ENCODE measurements around the gene AIG1. TPM values are rescaled to one million over a fixed set of nuclear protein-coding genes. Genes with fewer than 3 reads are reported as not detected.

Gene AIG1
- total RNA-seq, 1 donor from 2014 or later: 35.2 TPM

DNA sequence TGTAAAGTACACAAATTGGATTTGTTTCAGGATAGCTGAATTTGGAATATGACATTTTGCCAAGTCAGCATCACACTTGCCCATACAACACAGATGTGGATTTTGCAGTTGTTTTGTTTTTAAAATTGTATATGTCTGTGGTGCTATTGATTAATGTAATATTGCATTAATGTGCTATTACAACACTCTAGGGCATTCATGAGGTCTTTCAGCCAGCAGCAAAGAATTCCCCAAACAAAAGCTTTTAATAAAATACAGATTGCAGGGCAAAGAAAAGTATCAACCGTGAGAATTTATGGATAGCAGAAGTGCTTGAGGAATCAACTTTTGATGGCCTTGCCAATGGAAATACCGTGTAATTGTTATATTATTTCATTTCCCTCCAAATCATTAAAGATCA, 144.9 kb downstream of the AIG1 start:
- Mint-ChIP-seq H3K4me1 (ENCODE audit: low read depth, unreplicated experiment) (peaks cover 2% of the 10 kb centered on the region), H3K4me3 (ENCODE audit: unreplicated experiment) (no peak overlapping the region), H3K27me3 (ENCODE audit: low read depth, unreplicated experiment) (no peaks in the 10 kb centered on the region), H3K9me3 (ENCODE audit: unreplicated experiment) (peaks cover 4% of the 10 kb centered on the region), H3K27ac (ENCODE audit: unreplicated experiment) (no peak overlapping the region), H3K36me3 (ENCODE audit: low read depth, unreplicated experiment) (peaks cover 16% of the 10 kb centered on the region)
- H3K36me3 ChIP-seq (ENCODE audit: insufficient read depth, low read length): no peaks in the 10 kb centered on the region
- no peaks in the 10 kb centered on the region for H3K79me2 ChIP-seq (ENCODE audit: insufficient read depth, low read length)
- TF ChIP-seq, protein P1, sequence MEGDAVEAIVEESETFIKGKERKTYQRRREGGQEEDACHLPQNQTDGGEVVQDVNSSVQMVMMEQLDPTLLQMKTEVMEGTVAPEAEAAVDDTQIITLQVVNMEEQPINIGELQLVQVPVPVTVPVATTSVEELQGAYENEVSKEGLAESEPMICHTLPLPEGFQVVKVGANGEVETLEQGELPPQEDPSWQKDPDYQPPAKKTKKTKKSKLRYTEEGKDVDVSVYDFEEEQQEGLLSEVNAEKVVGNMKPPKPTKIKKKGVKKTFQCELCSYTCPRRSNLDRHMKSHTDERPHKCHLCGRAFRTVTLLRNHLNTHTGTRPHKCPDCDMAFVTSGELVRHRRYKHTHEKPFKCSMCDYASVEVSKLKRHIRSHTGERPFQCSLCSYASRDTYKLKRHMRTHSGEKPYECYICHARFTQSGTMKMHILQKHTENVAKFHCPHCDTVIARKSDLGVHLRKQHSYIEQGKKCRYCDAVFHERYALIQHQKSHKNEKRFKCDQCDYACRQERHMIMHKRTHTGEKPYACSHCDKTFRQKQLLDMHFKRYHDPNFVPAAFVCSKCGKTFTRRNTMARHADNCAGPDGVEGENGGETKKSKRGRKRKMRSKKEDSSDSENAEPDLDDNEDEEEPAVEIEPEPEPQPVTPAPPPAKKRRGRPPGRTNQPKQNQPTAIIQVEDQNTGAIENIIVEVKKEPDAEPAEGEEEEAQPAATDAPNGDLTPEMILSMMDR (IDR thresholded peaks at IDR 0.05; ENCODE audit: insufficient read depth, low read depth, low read length): no peak
- no peak for TF ChIP-seq EZH2 (IDR thresholded peaks at IDR 0.05; ENCODE audit: insufficient read depth, low read length)
- H3K4me3 ChIP-seq (ENCODE audit: insufficient read depth, low read depth, low read length): no peak overlapping the region
- H3K4me1 ChIP-seq (ENCODE audit: insufficient read depth, low read length): no peaks in the 10 kb centered on the region
- no peak overlapping the region for H3K9ac ChIP-seq (ENCODE audit: low read length)
- FAIRE-seq (no peak), DNase-seq (ENCODE audit: low read depth) (no peak)
- H3K9me3 ChIP-seq (ENCODE audit: insufficient read depth, low read depth, low read length): no peaks in the 10 kb centered on the region
- H3K27me3 ChIP-seq (ENCODE audit: insufficient read depth, low read length): no peaks in the 10 kb centered on the region
- H3K27ac ChIP-seq (ENCODE audit: low read depth, low read length): no peak overlapping the region
- no peaks in the 10 kb centered on the region for H4K20me1 ChIP-seq (ENCODE audit: insufficient read depth, low read length)
- no peak overlapping the region for H2AFZ ChIP-seq (ENCODE audit: low read depth, low read length)
- H3K4me2 ChIP-seq (ENCODE audit: low read length): no peak overlapping the region

DNA sequence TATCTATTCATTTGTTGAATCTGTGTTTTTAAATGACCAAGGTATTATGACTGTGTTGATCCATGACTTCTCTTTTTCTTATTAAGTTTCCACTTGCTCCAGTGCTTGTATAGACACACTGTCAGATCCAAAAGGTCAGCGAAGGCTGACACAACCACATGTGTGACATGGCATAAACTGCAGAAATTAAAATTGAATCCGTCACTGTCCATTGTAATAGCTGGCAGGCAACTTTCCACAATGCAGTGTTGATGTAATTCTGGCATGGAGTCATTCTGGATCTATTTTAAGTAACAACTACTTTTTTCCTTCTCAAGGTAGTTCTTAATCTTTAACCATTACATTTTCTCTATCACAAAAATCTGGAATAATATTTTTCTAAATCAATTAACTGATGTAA, 145.3 kb downstream of the AIG1 start:
- peaks cover 2% of the 10 kb centered on the region for H3K4me1 Mint-ChIP-seq (ENCODE audit: low read depth, unreplicated experiment)
- DNase-seq (ENCODE audit: low read depth): peak; percentile 64
- no peak overlapping the region for H3K4me3 Mint-ChIP-seq (ENCODE audit: unreplicated experiment)
- peaks cover 16% of the 10 kb centered on the region for H3K36me3 Mint-ChIP-seq (ENCODE audit: low read depth, unreplicated experiment)
- H3K27me3 Mint-ChIP-seq (ENCODE audit: low read depth, unreplicated experiment): no peaks in the 10 kb centered on the region
- Histone ChIP-seq H3K79me2 (ENCODE audit: insufficient read depth, low read length) (no peaks in the 10 kb centered on the region), H3K4me1 (ENCODE audit: insufficient read depth, low read length) (no peaks in the 10 kb centered on the region), H3K27ac (ENCODE audit: low read depth, low read length) (no peak overlapping the region), H3K9me3 (ENCODE audit: insufficient read depth, low read depth, low read length) (no peaks in the 10 kb centered on the region), H3K4me3 (ENCODE audit: insufficient read depth, low read depth, low read length) (no peak overlapping the region), H3K27me3 (ENCODE audit: insufficient read depth, low read length) (no peaks in the 10 kb centered on the region), H4K20me1 (ENCODE audit: insufficient read depth, low read length) (no peaks in the 10 kb centered on the region), H3K9ac (ENCODE audit: low read length) (no peak overlapping the region), H3K36me3 (ENCODE audit: insufficient read depth, low read length) (no peaks in the 10 kb centered on the region), H3K4me2 (ENCODE audit: low read length) (no peak overlapping the region), H2AFZ (ENCODE audit: low read depth, low read length) (no peak overlapping the region)
- FAIRE-seq: no peak
- TF ChIP-seq EZH2 (IDR thresholded peaks at IDR 0.05; ENCODE audit: insufficient read depth, low read length): no peak
- TF ChIP-seq, protein P1 (IDR thresholded peaks at IDR 0.05; ENCODE audit: insufficient read depth, low read depth, low read length): no peak
- peaks cover 4% of the 10 kb centered on the region for H3K9me3 Mint-ChIP-seq (ENCODE audit: unreplicated experiment)
- no peak overlapping the region for H3K27ac Mint-ChIP-seq (ENCODE audit: unreplicated experiment)

DNA sequence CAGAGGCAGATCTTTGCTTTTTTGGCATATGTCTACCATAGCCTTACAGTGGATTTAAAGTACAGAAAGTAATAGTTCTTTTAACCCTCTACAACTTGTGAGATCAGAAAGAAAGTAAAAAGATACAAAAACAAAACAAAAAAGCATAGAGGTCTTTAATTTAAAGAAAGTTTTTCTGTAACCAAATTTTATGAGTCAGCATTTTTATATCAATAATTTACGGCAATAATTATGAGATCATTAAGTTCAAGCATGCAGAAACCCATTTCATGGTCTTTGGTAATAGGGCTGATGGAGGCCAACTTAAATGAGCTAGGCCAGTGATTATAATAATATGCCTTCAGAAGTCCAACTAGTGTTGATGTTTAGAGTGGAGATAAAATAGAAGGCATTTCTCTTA, 145.9 kb downstream of the AIG1 start:
- DNase-seq (ENCODE audit: low read depth) (no peak), FAIRE-seq (no peak)
- Histone ChIP-seq H4K20me1 (ENCODE audit: insufficient read depth, low read length) (no peaks in the 10 kb centered on the region), H3K9ac (ENCODE audit: low read length) (no peak overlapping the region), H3K4me2 (ENCODE audit: low read length) (no peak overlapping the region), H3K4me1 (ENCODE audit: insufficient read depth, low read length) (no peaks in the 10 kb centered on the region), H3K36me3 (ENCODE audit: insufficient read depth, low read length) (no peaks in the 10 kb centered on the region), H3K79me2 (ENCODE audit: insufficient read depth, low read length) (no peaks in the 10 kb centered on the region), H3K27me3 (ENCODE audit: insufficient read depth, low read length) (no peaks in the 10 kb centered on the region), H2AFZ (ENCODE audit: low read depth, low read length) (no peak overlapping the region), H3K27ac (ENCODE audit: low read depth, low read length) (no peak overlapping the region), H3K4me3 (ENCODE audit: insufficient read depth, low read depth, low read length) (no peak overlapping the region), H3K9me3 (ENCODE audit: insufficient read depth, low read depth, low read length) (no peaks in the 10 kb centered on the region)
- Mint-ChIP-seq H3K9me3 (ENCODE audit: unreplicated experiment) (peaks cover 4% of the 10 kb centered on the region), H3K4me1 (ENCODE audit: low read depth, unreplicated experiment) (peaks cover 2% of the 10 kb centered on the region), H3K27ac (ENCODE audit: unreplicated experiment) (no peak overlapping the region), H3K36me3 (ENCODE audit: low read depth, unreplicated experiment) (peaks cover 16% of the 10 kb centered on the region), H3K27me3 (ENCODE audit: low read depth, unreplicated experiment) (no peaks in the 10 kb centered on the region), H3K4me3 (ENCODE audit: unreplicated experiment) (no peak overlapping the region)
- TF ChIP-seq, protein P1 (IDR thresholded peaks at IDR 0.05; ENCODE audit: insufficient read depth, low read depth, low read length): no peak
- TF ChIP-seq EZH2 (IDR thresholded peaks at IDR 0.05; ENCODE audit: insufficient read depth, low read length): no peak
